IPS DF 4.7 (cell line): ENCODE measurements around the gene MLST8.

Experiments used
- DNase-seq: peaks from one replicate; pipeline ENCODE4 v3.0.0-alpha.2; 2013; ENCODE audit warnings: low spot score; ENCODE audit errors: extremely low read depth

MLST8 gene

DNA sequence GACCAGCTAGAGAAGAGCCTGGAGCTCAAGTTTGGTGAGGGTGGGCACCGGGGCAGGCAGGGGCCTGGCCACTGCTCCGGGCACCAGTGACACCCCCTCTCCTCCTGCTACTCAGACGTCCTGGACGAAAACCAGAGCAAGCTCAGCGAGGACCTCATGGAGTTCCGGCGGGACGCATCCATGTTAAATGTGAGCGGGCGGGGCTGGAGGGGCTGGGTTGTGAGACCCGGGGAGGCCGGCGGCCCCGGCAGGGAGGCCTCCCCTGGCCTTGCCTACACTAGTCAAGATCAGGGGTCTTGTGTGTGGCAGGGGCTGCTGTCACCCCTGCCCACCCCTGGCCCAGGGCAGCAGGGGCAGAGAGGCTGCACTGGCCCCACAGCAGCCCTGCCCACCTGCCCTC is 31.9 kb upstream of the MLST8 start:
- DNase-seq, result no peak

DNA sequence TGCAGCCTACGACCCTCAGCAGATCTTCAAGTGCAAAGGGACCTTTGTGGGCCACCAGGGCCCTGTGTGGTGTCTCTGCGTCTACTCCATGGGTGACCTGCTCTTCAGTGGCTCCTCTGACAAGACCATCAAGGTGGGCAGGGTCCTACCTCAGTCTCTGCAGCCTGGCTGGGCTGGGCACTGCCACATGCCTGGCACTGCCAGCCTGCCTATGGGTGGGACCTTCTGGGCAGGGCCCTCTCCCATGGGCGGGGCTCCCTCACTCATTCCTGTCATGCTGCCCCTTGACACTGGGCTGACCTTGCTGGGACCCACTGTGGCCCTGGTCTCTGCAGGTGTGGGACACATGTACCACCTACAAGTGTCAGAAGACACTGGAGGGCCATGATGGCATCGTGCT is 31.3 kb upstream of the MLST8 start:
- DNase-seq, result no peak

DNA sequence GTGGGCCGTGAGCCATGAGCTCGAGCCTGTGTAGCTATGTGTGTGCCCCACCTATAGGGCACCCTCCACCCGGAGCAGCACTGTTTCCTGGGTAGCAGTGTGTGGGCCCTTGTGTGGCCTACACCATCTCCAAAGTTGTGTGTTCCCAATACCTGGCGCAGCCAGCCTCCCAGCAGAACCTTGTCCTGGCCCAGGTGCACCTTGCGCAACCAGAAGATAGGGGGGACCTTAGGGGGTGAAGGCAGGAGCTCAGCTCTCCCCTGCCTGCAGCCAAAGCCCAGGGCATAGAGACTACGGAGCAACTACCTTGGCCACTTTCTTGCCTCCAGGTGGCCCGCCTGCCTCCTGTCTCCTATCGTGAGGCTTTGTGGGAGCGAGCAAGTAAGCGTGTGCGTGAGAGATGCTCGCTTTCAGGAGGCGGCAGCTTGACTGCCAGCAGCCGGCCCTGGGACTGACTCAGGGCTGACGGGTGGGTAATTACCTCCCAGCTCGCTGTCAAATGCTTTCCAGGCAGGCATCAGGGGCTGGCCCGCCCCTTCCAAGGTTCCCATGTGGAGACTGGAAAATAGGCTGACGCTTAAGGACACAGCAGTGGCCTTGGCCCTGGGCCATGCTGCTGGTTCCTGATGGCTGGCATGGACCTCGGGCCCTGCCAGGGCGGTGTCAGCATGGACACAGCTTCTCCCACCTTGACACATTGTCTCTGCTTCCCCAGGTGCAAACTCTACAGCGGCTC is 30.7 kb upstream of the MLST8 start:
- DNase-seq, result no peak

DNA sequence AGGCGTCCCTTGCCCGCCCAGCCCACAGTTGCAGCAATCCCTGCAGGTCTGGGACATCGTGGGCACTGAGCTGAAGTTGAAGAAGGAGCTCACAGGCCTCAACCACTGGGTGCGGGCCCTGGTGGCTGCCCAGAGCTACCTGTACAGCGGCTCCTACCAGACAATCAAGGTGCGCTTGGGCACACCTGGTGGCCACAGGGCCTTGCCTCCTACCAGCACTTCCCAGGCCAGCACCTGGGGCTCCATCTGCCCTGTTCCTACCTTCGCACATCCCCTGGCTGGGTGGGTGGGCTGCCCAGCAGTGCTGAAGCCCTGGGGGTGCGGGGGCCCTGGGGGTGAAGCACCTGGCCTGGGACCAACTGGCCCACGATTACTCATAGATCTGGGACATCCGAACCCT is 29.8 kb upstream of the MLST8 start:
- DNase-seq, result no peak

DNA sequence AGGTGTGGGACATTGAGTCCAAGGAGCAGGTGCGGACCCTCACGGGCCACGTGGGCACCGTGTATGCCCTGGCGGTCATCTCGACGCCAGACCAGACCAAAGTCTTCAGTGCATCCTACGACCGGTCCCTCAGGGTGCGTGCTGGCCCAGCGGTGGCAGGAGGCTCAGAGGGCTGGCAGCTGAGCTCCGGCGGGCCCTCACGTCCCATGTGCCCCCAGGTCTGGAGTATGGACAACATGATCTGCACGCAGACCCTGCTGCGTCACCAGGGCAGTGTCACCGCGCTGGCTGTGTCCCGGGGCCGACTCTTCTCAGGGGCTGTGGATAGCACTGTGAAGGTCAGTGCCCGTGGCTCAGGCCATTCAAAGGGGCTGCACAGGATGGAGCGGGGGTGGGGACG is 29.2 kb upstream of the MLST8 start:
- DNase-seq, result no peak

DNA sequence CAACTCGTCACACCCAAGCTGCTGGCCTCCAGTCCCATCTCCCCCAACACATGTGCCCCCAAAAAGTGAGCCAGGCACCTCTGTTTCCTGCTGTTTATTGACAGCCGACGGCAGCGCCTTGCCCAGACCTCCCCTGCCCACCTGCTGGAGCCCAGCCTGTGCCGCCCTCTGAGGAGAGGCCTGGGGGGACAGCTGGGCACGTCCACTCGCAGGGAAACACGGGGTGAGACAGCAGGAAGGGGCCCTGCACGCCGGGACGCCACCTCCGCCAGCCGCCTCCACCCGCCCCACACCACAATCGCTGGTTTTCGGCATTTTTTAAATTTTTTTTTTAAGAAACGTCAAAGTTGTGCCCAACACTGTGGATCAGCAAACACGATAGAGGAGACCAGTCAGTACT is 28.2 kb upstream of the MLST8 start:
- no peak for DNase-seq

DNA sequence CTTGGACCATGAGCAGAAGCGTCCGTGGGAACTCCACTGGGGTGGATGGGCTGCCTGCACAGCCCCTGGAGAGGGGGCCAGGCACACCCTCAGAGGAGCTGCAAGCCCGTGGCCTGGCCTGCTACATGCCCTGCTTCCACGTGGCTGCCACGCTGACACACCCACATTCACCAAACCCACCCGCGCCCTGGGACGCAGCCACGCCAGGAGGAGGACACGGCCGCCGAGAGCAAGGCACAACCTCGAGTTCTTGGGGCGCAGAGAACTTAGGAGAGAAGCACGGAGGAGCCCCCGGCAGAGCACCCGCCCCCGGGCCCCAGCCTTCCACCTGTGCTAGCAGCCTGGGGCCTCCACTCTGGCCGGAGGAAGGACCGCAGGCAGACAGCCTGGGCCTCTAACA is 27.7 kb upstream of the MLST8 start:
- DNase-seq, result no peak

DNA sequence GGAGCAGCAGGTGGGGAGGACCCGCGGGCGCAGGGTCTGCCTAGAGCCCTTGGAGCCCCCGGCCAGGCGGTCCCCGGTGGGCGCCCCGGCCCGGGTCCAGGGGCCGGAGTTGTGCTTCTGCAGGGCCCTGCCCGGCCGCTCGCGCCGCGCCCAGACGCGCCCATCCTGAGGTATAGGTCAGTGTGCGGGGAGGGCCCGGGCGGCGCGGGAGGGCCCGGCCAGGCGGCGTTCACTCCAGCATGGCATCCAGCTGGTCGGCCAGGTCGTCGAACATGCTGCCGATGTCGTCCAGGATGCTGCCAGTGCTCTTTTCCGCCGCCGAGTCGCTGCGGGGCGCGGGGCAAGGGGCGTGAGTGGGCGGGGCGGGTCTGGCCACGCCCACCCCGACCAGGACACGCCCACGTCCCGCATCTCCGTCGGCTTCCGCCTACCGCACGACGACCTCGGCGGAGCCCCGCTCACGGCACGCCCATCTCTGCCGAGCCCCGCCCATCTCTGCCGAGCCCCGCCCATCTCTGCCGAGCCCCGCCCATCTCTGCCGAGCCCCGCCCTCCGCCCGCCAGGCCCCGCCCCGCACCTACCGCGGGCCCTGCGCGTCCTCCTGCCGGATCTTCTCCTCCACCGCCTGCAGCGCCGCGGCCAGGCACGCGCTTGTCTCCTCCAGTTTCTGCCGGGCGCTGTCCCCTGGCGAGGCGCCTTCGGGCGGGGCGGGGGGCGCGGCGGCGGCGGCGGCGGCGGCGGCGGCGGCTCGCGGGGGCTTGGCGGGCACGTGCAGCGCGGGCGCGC is 26.7 kb upstream of the MLST8 start:
- DNase-seq, result no peak

DNA sequence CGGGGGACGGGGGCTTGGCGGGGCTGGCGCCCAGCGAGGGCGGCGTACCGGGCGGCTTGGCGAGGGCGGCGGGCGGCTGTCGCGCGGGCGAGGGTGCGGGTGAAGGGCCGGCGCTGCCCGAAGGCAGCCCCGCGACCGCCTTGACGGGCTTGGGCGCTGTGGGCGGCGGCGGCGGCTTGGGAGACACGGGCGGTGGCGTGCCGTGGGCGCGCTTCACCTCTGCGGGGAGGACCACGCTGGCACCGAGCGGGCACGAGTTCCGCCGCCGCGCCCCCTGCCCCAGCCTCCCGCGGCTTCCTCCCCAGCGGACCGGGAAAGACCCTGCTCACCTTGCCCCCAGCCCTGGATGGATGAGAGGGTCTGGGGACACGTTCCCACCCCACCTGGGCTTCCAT is 26.1 kb upstream of the MLST8 start:
- DNase-seq, result no peak

DNA sequence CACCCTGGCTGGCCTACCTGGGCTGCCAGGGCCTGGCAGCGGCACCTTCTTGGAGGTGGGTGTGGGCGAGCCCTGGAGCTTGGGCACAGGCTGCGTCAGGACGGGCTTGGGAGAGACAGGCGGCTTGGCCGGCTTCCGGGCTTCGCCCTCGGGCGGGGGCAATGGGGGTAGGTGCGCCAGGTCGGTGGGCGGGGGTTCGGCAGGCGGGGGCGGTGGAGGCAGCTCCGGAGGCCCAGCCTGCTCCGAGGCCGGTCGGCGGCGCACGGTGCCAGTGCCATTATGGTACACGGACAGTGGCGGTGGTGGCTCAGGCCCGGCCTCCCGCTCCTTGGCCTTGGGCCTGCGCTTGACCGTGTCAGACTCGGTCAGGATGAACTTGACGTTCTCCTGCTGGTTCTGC is 25.7 kb upstream of the MLST8 start:
- no peak for DNase-seq

DNA sequence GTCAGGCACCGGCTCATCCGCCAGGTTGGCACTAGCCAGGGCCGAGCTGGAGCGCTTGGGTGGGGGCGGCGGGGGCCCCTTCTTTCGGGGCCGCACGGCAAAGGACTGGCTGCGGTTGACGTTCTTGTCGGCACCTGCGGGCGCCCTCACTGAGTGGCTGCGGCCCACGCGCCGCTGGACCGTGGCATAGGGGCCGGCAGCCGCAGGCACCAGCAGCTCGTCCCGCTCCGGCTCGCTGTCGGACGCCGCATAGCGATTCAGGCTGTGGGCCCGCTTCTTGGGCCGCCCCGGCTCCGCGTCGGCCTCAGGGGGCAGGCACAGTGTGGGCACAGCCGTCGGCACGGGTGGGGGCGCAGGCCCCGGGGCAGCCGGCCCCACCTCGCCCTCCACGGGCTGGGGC is 24.8 kb upstream of the MLST8 start:
- no peak for DNase-seq

DNA sequence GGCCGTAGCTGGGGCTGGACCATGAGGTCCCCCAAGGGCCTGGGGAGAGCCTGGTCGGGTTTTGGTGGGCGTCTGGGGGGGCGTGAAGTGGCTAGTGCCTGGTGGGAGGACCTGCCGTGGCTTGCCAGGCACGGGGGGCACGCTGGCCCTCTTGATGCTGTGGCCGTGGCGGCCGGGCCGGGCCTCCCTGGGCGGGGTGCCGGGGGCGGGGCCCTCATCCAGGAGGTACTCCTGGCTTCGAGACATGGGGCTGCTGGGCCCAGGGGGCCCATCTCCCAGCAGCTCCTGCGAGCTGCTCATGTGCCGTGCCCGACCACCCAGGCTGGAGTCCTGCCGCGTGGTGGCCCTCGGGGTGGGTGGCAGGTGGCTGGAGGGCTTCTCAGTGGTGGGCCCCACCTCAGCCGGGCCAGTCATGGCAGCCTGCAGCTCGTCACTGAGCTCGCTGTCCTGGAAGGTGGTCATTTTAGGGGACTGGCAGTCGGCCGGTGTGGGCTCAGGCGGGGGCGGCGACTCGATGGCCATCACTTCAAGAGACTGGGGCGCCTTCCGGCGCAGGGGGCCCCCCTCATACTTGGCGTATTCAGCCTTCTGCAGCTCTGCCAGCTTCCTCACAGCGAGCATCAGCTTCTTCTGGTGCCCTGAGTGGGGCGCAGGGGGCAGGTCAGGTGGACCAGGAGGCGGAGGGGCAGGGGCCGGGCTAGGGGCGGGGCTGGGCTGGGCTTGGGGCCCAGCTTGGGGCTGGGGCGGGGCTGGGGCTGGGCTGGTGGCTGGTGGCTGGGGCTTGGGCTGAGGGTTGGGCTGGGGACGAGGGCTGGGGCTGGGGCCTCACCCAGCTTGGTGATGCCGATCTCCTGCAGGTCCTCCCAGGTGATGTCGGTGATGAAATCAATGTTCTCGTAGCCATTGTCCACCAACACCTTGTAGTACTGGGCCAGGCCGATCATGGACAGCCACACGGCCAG is 24.0 kb upstream of the MLST8 start:
- no peak for DNase-seq

DNA sequence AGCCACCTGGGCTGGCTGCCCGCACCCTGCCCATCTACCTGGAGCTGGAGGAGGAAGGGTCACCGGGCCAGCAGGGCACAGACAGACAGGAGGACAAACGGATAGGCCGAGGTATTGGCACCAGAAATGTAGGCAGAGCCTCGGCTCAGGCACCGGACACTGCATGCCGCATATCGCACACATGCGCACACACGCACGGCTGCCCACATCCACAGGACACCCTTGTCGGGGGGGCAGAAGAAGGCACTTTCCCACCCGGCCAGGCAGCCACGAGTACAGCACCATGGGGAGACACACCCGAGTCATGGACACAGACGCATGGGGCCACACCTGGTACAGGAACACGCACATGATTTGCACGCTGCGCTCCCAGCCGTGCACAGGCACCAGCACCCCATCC is 23.3 kb upstream of the MLST8 start:
- DNase-seq, result no peak

DNA sequence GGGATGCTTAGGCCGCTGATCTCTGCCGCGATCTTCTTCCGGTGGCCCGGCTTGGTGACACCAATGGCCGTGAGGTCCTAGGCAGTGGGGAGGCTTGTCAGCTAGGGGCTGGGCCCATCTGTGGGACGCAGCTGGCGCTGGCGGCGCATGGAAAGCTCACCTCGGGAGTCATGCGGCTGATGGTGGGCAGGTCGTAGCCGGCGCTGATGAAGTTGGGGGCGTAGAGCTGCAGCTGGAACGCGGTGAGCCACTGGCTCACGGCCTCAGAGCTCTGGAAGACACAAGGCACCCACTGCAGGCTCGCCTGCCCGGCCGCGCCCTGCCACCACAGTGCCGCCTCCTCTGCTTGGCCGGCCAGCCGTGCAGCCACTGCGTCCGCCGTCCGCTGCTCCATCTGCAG is 21.6 kb upstream of the MLST8 start:
- DNase-seq, result no peak

DNA sequence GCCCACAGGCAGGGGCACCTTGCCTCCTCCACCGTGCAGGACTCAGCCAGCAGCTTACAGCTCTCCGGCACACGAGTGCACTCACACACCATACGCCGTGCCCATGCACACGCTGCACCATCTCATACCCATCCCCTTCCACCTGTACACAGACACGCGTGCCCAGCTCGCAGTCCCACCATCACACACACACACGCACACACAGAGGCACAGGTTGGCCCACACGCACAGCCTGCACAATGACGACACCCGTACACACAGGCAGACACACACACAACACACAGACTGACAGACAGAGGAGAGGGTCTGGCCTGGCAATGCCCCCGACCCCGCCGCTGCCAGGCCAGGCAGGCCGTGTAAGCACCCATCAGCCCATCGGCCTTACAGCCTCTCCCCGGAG is 20.9 kb upstream of the MLST8 start:
- no peak for DNase-seq

DNA sequence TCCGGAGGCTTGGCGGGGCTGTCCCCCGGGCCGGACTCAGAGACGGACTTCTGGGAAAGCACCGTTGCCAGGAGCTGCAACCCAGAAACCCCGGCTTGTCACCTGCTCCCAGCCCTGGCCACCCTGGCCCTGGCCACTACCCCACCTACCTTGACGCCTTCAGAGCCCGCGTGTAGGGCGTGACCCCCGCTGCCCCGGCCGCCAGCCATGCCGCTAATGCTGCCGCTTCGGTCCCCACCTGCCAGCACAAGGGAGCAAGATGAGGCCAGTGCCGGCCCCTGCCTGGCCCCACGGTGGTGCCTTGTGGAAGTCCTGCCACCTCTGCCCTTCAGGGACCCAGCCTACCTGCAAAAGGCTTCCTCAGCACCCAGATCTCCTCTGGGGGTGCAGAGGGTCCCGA is 20.3 kb upstream of the MLST8 start:
- no peak for DNase-seq

DNA sequence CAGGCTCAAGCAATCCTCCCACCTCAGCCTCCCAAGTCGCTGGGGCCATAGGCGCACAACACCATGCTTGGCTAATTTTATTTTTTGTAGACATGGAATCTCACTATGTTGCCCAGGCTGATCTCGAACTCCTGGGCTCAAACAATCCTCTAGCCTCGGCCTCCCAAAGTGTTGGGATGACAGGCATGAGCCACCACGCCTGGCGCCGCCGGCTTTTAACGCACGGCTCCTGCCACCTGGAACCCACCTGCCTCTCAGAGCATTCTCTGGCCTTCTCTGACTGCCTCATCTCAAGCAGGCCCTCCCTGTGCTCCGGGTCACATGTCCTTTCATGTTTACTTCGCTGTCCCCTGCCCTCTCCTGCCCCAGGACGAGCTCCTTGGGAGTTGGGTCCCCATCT is 19.2 kb upstream of the MLST8 start:
- DNase-seq, result no peak

DNA sequence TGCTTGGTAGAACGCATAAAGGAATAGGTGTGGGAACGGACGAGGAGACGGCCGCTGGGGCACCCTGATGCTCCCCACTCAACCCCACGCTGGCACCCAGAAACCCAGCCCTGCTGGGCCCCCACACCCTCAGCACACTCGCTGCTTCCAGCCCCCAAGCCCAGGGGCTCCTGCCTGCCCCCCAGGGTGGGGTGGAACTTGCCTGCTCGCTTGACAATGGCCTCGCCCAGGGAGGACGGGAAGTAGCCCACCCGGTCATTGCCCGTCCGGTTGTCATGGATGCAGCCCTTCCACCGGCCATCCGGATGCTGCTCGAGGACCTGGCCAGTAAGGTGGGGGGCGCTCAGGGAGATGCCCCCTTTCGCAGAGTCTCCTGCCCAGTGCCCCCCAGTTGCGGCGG is 18.7 kb upstream of the MLST8 start:
- no peak for DNase-seq

DNA sequence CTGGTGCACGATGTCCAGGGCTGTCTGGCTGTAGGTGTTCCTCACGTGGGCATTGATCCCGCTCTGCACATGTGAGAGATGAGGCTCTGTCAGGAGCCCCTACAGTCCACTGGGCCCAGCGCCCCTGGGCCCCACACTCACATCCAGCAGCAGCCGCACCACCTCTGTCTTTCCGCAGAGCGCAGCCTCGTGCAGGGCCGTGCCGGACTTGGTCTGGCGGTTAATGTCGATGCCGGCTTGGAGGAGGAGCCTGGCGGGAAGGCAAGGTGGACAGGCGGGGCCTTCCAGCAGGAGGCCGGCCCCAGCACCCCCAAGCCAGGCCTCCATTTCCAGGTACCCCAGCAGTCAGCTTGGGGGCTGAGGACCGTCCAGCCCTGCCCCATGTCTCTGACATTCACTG is 18.0 kb upstream of the MLST8 start:
- no peak for DNase-seq

DNA sequence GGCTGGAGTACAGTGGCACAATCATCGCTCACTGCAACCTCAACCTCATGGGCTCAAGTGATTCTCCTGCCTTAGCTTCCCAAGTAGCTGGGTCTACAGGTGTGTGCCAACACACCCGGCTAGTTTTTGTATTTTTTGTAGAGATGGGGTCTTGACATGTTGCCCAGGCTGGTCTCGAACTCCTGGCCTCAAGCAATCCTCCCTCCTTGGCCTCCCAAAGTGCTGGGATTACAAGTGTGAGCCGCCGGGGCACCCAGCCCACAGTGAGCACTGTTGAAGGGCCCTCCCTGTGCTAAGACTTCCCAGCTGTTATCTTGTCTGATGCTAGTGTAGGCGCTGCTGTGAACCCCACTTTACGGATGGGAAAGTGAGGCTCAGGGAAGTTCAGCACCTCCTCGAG is 16.9 kb upstream of the MLST8 start:
- DNase-seq, result no peak

DNA sequence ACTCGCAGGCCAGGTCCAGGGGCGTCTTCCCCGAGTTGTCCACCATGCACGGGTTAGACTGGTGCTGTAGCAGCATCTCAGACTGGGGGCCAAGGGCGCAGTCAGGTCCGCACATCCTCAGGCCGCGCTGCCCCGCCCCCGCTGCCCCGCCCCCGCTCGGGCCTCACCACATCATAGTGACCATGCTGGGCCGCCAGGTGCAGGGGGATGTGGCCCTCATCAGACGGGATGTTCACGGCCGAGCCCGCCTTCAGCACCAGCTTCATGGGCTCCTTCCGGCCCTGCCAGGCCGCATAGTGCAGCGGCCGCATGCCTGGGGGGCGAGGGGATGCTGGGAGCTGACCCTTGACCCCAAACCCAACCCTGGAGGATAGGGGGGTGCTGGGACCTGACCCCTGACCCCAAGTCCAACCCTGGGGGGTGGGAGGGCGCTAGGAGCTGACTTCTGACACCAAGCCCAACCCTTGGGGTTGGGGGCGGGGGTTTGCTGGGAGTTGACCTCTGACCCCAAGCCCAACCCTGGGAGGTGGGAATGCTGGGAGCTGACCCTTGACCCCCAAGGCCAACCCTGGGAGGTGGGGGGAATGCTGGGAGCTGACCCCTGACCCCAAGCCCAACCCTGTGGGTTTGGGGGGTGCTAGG is 15.9 kb upstream of the MLST8 start:
- no peak for DNase-seq
